ENCODE results near the gene ARPIN. TPM values are rescaled to one million over a fixed set of nuclear protein-coding genes. Genes with fewer than 3 reads are reported as not detected.

The ARPIN gene
- total RNA-seq, 6 experiments from 2014 or later, result 4.9 to 8.1 (median 6.9) TPM

DNA sequence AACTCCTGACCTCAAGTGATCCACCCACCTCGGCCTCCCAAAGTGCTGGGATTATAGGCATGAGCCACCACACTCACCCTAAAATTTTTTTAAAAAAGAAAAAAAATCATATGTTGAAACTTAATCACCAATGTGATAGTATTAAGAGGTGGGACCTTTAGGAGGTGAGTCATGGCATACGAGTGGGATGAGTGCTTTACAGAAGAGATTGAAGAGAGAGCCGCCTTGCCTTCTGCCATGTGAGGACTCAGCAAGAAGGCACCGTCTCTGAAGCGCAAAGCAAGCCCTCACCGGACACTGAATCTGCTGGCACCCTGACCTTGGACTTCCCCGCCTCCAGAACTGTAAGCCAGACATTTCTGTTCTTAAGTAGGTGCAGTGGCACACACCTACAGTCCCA is 5.5 kb downstream of the ARPIN start:
- Histone ChIP-seq H3K4me1 (peaks cover 0 to 11% (median 4%) of the 10 kb centered on the region in 4 donors), H3K27me3 (no peaks in the 10 kb centered on the region), H3K27ac (no peak overlapping the region), H3K9me3 (no peaks in the 10 kb centered on the region), H3K4me3 (no peak overlapping the region), H3K36me3 (no peaks in the 10 kb centered on the region)
- ATAC-seq (no peak), DNase-seq (no peak)
- TF ChIP-seq POLR2A (IDR thresholded peaks at IDR 0.05), result no peak
- TF ChIP-seq, protein P1, sequence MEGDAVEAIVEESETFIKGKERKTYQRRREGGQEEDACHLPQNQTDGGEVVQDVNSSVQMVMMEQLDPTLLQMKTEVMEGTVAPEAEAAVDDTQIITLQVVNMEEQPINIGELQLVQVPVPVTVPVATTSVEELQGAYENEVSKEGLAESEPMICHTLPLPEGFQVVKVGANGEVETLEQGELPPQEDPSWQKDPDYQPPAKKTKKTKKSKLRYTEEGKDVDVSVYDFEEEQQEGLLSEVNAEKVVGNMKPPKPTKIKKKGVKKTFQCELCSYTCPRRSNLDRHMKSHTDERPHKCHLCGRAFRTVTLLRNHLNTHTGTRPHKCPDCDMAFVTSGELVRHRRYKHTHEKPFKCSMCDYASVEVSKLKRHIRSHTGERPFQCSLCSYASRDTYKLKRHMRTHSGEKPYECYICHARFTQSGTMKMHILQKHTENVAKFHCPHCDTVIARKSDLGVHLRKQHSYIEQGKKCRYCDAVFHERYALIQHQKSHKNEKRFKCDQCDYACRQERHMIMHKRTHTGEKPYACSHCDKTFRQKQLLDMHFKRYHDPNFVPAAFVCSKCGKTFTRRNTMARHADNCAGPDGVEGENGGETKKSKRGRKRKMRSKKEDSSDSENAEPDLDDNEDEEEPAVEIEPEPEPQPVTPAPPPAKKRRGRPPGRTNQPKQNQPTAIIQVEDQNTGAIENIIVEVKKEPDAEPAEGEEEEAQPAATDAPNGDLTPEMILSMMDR (IDR thresholded peaks at IDR 0.05), result no peak
- intact Hi-C loops (cut with DNase I), result loop anchor here (10.0 kb wide), 2 partner anchors 158 to 178 kb away; no protein-coding TSS in a partner anchor
- 96% methylated on average over 5 of the region's 7 CpGs for WGBS (ENCODE audit: insufficient coverage, low coverage, low lambda C conversion rate, missing lambda C conversion rate)

- H3K36me3 ChIP-seq, result no peaks in the 10 kb centered on the region
These were observed 6.8 kb downstream of the ARPIN start for GRCh38 chr15:89905846-89906378.

GRCh38 chr15:89904519-89904918 is 8.2 kb downstream of the ARPIN start:
- no peaks in the 10 kb centered on the region for H3K4me1 ChIP-seq
- WGBS (ENCODE audit: insufficient coverage, low coverage, low lambda C conversion rate, missing lambda C conversion rate), result no CpG with 5 or more reads among the region's 5 CpGs
- DNase-seq (peak in 1 of 3 donors; percentile 28), ATAC-seq (no peak)
- H3K4me3 ChIP-seq, result no peak overlapping the region
- H3K27ac ChIP-seq, result no peak overlapping the region
- no peak for TF ChIP-seq POLR2A (IDR thresholded peaks at IDR 0.05)
- TF ChIP-seq, protein P1 (IDR thresholded peaks at IDR 0.05), result no peak
- H3K36me3 ChIP-seq, result no peaks in the 10 kb centered on the region
- no peaks in the 10 kb centered on the region for H3K9me3 ChIP-seq
- intact Hi-C loops (cut with DNase I), result loop anchor here (10.0 kb wide), 2 partner anchors 160 to 180 kb away; no protein-coding TSS in a partner anchor
- H3K27me3 ChIP-seq, result no peaks in the 10 kb centered on the region

More at GRCh38 chr15:89905846-89906378, 6.8 kb downstream of the ARPIN start:
- Histone ChIP-seq H3K4me3 (no peak overlapping the region), H3K4me1 (peaks cover 0 to 3% (median 0%) of the 10 kb centered on the region in 4 donors), H3K9me3 (no peaks in the 10 kb centered on the region), H3K27ac (no peak overlapping the region), H3K27me3 (no peaks in the 10 kb centered on the region)
- 91% methylated on average over 4 of the region's 5 CpGs for WGBS (ENCODE audit: insufficient coverage, low coverage, low lambda C conversion rate, missing lambda C conversion rate)
- TF ChIP-seq, protein P1 (IDR thresholded peaks at IDR 0.05), result no peak
- no peak for TF ChIP-seq POLR2A (IDR thresholded peaks at IDR 0.05)
- intact Hi-C loops (cut with DNase I), result loop anchor here (10.0 kb wide), 2 partner anchors 159 to 179 kb away; no protein-coding TSS in a partner anchor
- ATAC-seq (no peak), DNase-seq (no peak)

DNA sequence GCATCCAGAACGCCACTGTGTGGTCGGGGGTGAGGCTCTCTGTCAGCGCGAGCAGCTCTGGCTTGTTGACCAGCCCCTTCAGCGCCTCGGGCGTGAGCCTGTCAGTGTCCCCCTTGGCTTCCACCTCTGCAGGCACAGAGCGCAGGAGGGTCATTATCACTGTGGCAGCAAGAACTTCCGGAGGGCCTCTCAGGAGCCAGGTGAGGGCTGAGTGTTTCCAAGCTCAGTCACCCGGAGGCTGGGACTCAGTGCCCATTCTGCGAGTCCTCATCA is 9.0 kb downstream of the ARPIN start:
- Histone ChIP-seq H3K27ac (no peak overlapping the region), H3K27me3 (no peaks in the 10 kb centered on the region), H3K4me3 (no peak overlapping the region), H3K9me3 (no peaks in the 10 kb centered on the region), H3K36me3 (no peaks in the 10 kb centered on the region), H3K4me1 (no peaks in the 10 kb centered on the region)
- TF ChIP-seq, protein P1 (IDR thresholded peaks at IDR 0.05), result no peak
- TF ChIP-seq POLR2A (IDR thresholded peaks at IDR 0.05), result no peak
- WGBS (ENCODE audit: insufficient coverage, low coverage, low lambda C conversion rate, missing lambda C conversion rate), result 100% methylated on average over 4 of the region's 11 CpGs
- peak in 1 of 3 donors; percentile 43 for DNase-seq
- no peak for ATAC-seq
- intact Hi-C loops (cut with DNase I), result loop anchor here (10.0 kb wide), 2 partner anchors 161 to 181 kb away; no protein-coding TSS in a partner anchor

Measured in right lobe of liver (tissue), 6 donors.